ENCODE results near the gene LZTS3.
A peak's percentile ranks its signal among the peaks of the same experiment; 100 is the strongest.

Gene LZTS3

DNA sequence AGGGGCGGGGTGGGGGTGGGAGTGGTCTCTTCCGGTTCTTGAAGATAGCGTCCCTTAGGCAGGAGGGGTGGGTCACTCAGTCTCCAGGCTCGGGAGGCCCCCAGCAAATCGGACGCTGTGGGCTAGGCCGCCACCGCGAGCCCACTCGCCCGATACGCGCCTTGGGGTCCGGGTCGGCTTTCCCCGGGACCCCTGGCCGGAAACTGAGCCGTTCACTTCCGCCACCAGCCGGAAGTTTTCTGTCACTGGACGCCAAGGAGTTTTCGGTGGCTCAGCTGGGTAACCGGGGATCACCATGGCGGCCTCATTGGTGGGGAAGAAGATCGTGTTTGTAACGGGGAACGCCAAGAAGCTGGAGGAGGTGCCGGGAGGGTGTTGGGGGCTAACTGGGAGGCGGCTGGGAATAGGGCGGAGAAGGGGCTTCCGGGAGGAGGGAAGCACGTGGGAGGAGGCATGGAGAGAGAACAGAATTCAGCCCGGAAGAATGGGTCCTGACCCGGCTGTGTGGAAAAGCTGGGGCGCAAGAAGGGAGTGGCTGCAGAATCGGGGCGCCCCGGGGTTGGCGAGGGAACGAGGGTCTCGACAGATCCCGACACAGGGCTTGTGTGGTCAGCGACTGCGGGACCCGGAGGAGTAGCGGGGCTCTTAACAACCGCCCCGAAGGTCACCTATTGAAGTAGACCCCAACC lies 36.1 kb upstream of the LZTS3 start, which contains the start of gene ITPA (continued):
- TF ChIP-seq, protein P1, sequence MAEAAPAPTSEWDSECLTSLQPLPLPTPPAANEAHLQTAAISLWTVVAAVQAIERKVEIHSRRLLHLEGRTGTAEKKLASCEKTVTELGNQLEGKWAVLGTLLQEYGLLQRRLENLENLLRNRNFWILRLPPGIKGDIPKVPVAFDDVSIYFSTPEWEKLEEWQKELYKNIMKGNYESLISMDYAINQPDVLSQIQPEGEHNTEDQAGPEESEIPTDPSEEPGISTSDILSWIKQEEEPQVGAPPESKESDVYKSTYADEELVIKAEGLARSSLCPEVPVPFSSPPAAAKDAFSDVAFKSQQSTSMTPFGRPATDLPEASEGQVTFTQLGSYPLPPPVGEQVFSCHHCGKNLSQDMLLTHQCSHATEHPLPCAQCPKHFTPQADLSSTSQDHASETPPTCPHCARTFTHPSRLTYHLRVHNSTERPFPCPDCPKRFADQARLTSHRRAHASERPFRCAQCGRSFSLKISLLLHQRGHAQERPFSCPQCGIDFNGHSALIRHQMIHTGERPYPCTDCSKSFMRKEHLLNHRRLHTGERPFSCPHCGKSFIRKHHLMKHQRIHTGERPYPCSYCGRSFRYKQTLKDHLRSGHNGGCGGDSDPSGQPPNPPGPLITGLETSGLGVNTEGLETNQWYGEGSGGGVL (tag by site-specific recombination; IDR thresholded peaks at IDR 0.05), result no peak
- TF ChIP-seq ZNF624 (tag by site-specific recombination; IDR thresholded peaks at IDR 0.05), result no peak
- no peak for TF ChIP-seq ZNF266 (tag by site-specific recombination; IDR thresholded peaks at IDR 0.05; ENCODE audit: low read depth)
- no peak for TF ChIP-seq ZNF133 (tag by site-specific recombination; IDR thresholded peaks at IDR 0.05)
- no peak for TF ChIP-seq TRIM28 (IDR thresholded peaks at IDR 0.05; ENCODE audit: borderline replicate concordance, low read length)
- no peak for TF ChIP-seq ZNF174 (tag by site-specific recombination; IDR thresholded peaks at IDR 0.05)
- TF ChIP-seq, protein P2, sequence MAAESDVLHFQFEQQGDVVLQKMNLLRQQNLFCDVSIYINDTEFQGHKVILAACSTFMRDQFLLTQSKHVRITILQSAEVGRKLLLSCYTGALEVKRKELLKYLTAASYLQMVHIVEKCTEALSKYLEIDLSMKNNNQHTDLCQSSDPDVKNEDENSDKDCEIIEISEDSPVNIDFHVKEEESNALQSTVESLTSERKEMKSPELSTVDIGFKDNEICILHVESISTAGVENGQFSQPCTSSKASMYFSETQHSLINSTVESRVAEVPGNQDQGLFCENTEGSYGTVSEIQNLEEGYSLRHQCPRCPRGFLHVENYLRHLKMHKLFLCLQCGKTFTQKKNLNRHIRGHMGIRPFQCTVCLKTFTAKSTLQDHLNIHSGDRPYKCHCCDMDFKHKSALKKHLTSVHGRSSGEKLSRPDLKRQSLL (tag by site-specific recombination; IDR thresholded peaks at IDR 0.05), result no peak
- TF ChIP-seq ZNF768 (tag by site-specific recombination; IDR thresholded peaks at IDR 0.05), result no peak; the same call in 1 of the 2 replicates
- TF ChIP-seq, protein P3, sequence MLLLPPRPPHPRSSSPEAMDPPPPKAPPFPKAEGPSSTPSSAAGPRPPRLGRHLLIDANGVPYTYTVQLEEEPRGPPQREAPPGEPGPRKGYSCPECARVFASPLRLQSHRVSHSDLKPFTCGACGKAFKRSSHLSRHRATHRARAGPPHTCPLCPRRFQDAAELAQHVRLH (tag by site-specific recombination; IDR thresholded peaks at IDR 0.05), result no peak
- no peak for TF ChIP-seq ZNF658 (tag by site-specific recombination; IDR thresholded peaks at IDR 0.05)
- TF ChIP-seq, protein P4, sequence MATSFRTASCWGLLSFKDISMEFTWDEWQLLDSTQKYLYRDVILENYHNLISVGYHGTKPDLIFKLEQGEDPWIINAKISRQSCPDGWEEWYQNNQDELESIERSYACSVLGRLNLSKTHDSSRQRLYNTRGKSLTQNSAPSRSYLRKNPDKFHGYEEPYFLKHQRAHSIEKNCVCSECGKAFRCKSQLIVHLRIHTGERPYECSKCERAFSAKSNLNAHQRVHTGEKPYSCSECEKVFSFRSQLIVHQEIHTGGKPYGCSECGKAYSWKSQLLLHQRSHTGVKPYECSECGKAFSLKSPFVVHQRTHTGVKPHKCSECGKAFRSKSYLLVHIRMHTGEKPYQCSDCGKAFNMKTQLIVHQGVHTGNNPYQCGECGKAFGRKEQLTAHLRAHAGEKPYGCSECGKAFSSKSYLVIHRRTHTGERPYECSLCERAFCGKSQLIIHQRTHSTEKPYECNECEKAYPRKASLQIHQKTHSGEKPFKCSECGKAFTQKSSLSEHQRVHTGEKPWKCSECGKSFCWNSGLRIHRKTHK (tag by site-specific recombination; IDR thresholded peaks at IDR 0.05), result no peak
- TF ChIP-seq GFI1B (tag by site-specific recombination; IDR thresholded peaks at IDR 0.05), result no peak
- TF ChIP-seq, protein P5, sequence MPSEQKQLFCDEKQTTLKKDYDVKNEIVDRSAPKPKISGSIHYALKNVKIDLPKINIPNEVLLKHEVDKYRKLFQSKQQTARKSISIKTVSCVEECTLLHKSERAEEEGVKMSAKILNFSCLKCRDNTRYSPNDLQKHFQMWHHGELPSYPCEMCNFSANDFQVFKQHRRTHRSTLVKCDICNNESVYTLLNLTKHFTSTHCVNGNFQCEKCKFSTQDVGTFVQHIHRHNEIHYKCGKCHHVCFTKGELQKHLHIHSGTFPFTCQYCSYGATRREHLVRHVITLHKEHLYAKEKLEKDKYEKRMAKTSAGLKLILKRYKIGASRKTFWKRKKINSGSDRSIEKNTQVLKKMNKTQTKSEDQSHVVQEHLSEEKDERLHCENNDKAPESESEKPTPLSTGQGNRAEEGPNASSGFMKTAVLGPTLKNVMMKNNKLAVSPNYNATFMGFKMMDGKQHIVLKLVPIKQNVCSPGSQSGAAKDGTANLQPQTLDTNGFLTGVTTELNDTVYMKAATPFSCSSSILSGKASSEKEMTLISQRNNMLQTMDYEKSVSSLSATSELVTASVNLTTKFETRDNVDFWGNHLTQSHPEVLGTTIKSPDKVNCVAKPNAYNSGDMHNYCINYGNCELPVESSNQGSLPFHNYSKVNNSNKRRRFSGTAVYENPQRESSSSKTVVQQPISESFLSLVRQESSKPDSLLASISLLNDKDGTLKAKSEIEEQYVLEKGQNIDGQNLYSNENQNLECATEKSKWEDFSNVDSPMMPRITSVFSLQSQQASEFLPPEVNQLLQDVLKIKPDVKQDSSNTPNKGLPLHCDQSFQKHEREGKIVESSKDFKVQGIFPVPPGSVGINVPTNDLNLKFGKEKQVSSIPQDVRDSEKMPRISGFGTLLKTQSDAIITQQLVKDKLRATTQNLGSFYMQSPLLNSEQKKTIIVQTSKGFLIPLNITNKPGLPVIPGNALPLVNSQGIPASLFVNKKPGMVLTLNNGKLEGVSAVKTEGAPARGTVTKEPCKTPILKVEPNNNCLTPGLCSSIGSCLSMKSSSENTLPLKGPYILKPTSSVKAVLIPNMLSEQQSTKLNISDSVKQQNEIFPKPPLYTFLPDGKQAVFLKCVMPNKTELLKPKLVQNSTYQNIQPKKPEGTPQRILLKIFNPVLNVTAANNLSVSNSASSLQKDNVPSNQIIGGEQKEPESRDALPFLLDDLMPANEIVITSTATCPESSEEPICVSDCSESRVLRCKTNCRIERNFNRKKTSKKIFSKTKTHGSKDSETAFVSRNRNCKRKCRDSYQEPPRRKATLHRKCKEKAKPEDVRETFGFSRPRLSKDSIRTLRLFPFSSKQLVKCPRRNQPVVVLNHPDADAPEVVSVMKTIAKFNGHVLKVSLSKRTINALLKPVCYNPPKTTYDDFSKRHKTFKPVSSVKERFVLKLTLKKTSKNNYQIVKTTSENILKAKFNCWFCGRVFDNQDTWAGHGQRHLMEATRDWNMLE (tag by site-specific recombination; conservative IDR thresholded peaks at IDR 0.05; ENCODE audit: low read depth), result peak; percentile 97
- no peak for TF ChIP-seq ZNF184 (tag by site-specific recombination; IDR thresholded peaks at IDR 0.05)
- TF ChIP-seq ZFP37 (tag by site-specific recombination; IDR thresholded peaks at IDR 0.05), result no peak
- TF ChIP-seq ZFP41 (tag by site-specific recombination; IDR thresholded peaks at IDR 0.05; ENCODE audit: borderline replicate concordance), result no peak
- TF ChIP-seq, protein P6, sequence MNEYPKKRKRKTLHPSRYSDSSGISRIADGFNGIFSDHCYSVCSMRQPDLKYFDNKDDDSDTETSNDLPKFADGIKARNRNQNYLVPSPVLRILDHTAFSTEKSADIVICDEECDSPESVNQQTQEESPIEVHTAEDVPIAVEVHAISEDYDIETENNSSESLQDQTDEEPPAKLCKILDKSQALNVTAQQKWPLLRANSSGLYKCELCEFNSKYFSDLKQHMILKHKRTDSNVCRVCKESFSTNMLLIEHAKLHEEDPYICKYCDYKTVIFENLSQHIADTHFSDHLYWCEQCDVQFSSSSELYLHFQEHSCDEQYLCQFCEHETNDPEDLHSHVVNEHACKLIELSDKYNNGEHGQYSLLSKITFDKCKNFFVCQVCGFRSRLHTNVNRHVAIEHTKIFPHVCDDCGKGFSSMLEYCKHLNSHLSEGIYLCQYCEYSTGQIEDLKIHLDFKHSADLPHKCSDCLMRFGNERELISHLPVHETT (tag by site-specific recombination; IDR thresholded peaks at IDR 0.05), result no peak
- TF ChIP-seq ZNF335 (tag by site-specific recombination; conservative IDR thresholded peaks at IDR 0.05), result peak; percentile 96
- TF ChIP-seq ZNF747 (tag by site-specific recombination; IDR thresholded peaks at IDR 0.05), result no peak
